BE2C (cell line): ENCODE data around the gene EPB42.

Experiments
- DNase-seq: peaks from one replicate; pipeline ENCODE4 v3.0.0-alpha.2; 2020
- H3K27me3 ChIP-seq: fragments of 250-450 bp; sonication (Bioruptor Pico); 2 replicates; pipeline ENCODE4 v1.5.1; 2020; ENCODE audit warnings: mild to moderate bottlenecking
- H3K36me3 ChIP-seq: fragments of 250-450 bp; sonication (Bioruptor Pico); 2 replicates; pipeline ENCODE4 v1.5.1; 2020; ENCODE audit warnings: mild to moderate bottlenecking
- H3K4me1 ChIP-seq: fragments of 250-450 bp; sonication (Bioruptor Pico); 2 replicates; pipeline ENCODE4 v1.5.1; 2020
- H3K4me3 ChIP-seq: 2 replicates; pipeline ENCODE4 v1.5.1; 2011; ENCODE audit warnings: low read depth, low read length
- H3K9me3 ChIP-seq: fragments of 250-450 bp; sonication (Bioruptor Pico); 2 replicates; pipeline ENCODE4 v1.5.1; 2020
- TF ChIP-seq, protein P1 (sequence below): IDR thresholded peaks from 2 replicates; pipeline ENCODE4 v1.5.1; 2012; ENCODE audit warnings: mild to moderate bottlenecking, low read depth, low read length

EPB42 gene

DNA sequence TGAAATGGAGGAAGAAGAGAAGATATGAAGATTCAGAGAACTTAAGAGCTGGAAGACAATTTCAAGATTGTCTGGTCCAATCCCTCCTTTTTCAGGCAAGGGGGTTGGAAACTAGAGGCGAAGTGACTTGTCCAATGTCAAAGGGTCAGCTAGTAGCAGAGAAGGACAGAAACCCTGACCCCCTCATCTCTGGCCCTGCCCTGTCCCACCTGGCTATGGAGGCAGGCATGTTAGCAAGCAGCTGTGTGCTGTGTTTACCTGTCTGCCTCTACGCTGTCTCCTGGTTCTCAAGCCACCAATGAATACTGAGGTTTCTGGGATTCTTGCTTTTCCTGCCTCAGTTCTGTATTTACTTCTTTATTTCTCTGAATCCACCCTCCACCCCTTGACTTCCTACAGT lies 45.6 kb upstream of the EPB42 start:
- DNase-seq = no peak
- Histone ChIP-seq H3K36me3 (no peaks in the 10 kb centered on the region), H3K9me3 (no peaks in the 10 kb centered on the region), H3K4me3 (no peak overlapping the region), H3K27me3 (peaks cover 13% of the 10 kb centered on the region; the same call in 1 of the 2 replicates), H3K4me1 (no peaks in the 10 kb centered on the region)
- TF ChIP-seq, protein P1, sequence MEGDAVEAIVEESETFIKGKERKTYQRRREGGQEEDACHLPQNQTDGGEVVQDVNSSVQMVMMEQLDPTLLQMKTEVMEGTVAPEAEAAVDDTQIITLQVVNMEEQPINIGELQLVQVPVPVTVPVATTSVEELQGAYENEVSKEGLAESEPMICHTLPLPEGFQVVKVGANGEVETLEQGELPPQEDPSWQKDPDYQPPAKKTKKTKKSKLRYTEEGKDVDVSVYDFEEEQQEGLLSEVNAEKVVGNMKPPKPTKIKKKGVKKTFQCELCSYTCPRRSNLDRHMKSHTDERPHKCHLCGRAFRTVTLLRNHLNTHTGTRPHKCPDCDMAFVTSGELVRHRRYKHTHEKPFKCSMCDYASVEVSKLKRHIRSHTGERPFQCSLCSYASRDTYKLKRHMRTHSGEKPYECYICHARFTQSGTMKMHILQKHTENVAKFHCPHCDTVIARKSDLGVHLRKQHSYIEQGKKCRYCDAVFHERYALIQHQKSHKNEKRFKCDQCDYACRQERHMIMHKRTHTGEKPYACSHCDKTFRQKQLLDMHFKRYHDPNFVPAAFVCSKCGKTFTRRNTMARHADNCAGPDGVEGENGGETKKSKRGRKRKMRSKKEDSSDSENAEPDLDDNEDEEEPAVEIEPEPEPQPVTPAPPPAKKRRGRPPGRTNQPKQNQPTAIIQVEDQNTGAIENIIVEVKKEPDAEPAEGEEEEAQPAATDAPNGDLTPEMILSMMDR = no peak

DNA sequence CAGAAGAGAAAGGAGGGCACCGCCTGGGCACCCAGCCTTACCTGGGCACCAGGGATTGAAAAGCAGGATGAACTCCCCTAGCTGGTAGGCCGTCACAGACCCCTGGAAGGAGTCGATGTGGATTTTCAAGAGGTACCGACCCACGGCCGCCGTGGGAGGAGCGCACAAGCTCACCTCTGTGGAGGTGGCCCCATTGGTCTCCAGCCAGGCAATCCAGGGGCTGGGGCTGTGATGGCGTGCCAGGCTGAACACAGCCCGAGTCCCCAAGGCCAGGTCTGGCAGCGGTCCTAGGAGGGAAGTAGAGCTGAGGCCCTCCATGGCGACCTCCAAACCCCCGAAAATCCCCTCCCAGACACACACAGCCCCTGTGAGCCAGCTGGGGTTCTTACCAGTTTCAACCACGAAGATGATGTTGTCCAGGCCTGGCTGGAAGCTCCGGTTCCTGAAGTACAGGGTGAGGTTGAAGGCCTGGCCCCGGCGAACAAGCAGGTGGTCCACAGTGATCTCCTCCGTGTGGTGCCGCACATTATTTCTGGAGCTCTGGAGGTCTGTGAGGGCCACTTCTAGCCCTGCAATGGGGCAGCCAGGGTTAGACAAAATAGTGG lies 39.3 kb upstream of the EPB42 start:
- TF ChIP-seq, protein P1 = no peak
- no peak for DNase-seq
- Histone ChIP-seq H3K9me3 (no peaks in the 10 kb centered on the region), H3K4me1 (no peaks in the 10 kb centered on the region), H3K36me3 (no peaks in the 10 kb centered on the region), H3K27me3 (peaks cover 13% of the 10 kb centered on the region; the same call in 1 of the 2 replicates), H3K4me3 (no peak overlapping the region)

DNA sequence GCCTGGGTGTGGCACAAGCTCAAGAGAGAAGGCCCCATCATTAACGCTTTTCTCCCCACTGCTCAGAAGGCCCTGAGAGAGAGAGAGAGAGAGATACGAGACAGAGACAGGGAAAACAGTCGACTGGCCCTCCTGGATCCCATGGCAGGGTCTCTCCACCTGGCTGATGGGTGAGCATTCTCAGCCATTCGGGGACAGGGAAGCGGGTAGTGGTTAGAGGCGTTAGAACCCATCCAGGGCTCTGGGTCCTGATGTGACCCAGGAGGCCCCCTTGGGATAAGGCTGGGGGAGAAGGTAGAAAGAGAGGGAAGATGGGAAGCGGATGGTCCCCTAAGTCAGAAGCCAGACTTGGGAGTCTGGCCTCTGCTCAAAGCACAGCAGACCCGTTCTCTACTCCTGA lies 38.0 kb upstream of the EPB42 start:
- Histone ChIP-seq H3K4me3 (no peak overlapping the region), H3K27me3 (peaks cover 6% of the 10 kb centered on the region; the same call in 1 of the 2 replicates), H3K9me3 (no peaks in the 10 kb centered on the region), H3K36me3 (no peaks in the 10 kb centered on the region), H3K4me1 (no peaks in the 10 kb centered on the region)
- TF ChIP-seq, protein P1 = no peak
- no peak for DNase-seq

DNA sequence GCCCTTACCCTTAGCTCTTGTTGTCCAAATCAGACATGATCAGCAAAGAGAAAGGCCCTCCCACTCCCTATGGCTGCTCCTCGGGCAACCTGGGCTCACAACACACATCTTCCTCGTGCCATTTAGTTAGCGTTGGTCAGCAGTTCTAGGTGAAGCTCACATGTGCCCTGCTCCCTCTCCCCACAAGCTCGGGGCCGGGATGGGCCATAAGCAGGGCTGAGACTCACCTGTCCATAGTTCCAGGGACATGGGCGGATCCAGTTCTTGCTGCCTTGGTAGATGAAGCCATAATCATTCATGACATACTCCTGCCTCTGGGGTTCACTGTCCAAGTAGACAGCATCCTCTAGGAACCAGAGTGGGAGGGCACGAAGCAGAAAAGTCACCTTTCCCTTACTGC lies 35.5 kb upstream of the EPB42 start:
- Histone ChIP-seq H3K9me3 (no peaks in the 10 kb centered on the region), H3K4me3 (no peak overlapping the region), H3K4me1 (no peaks in the 10 kb centered on the region), H3K36me3 (no peaks in the 10 kb centered on the region), H3K27me3 (no peaks in the 10 kb centered on the region; the same call in 1 of the 2 replicates)
- DNase-seq = no peak
- TF ChIP-seq, protein P1 = no peak

DNA sequence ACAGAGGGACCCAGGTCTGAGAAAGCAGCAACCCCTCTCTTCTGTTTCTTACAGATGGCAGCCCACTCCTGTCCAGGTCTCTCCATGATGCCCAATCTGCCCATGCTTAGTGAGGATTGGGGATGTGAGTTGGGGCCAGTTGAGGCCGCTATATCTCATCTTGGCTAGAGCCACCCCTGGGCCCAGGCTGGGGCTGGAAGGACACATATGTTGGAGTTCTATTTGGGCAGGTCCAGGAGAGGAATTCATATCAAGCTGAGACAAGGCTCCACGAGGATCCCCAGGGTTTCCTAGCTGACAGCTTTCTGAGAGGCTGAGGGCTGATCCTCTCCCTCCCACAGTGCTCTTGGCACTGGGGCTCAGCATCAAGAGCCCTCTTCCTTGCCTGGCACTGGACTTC lies 34.6 kb upstream of the EPB42 start:
- H3K9me3 ChIP-seq = no peaks in the 10 kb centered on the region
- no peaks in the 10 kb centered on the region for H3K4me1 ChIP-seq
- H3K36me3 ChIP-seq = no peaks in the 10 kb centered on the region
- H3K4me3 ChIP-seq = no peak overlapping the region
- TF ChIP-seq, protein P1 = no peak
- DNase-seq = no peak
- H3K27me3 ChIP-seq = no peaks in the 10 kb centered on the region; the same call in 1 of the 2 replicates
